HepG2 (cell line): ENCODE measurements around the gene SLC9A9. TPM values are rescaled to one million over a fixed set of nuclear protein-coding genes. Genes with fewer than 3 reads are reported as not detected.

ENCODE experiments used
- ATAC-seq: fragments of 200-7000 bp; cut with Tn5 transposase; 3 replicates; pipeline ENCODE4 v1.9.1; 2020; ENCODE audit warnings: mild to moderate bottlenecking, moderate library complexity
- BruUV-seq: library from RNA; stranded (reverse); fragments of 400-500 nt; replicated peaks from 2 replicates; lab custom pipeline; 2021; lab: Mats Ljungman, UMichigan
- CTCF ChIA-PET: fragments of 300-600 bp; formaldehyde crosslinking; extraction: SDS; loops from one replicate; lab custom pipeline; 2021; ENCODE audit warnings: low total read pairs, inconsistent platforms, low intra/inter-chr PET ratio; lab: Yijun Ruan, JAX
- POLR2A ChIA-PET: fragments of 350-600 bp; sonication (Branson Sonifier 250); formaldehyde crosslinking; loops from one replicate; lab custom pipeline; 2020; ENCODE audit warnings: antibody characterized with exemption, inconsistent platforms; lab: Yijun Ruan, JAX
- DNase-seq: peaks from one replicate; pipeline ENCODE4 v3.0.0-alpha.2; 2015; ENCODE audit warnings: low spot score
- FAIRE-seq: peaks from 3 replicates; lab custom pipeline; 2011; peaks lifted over from hg19 to GRCh38; lab: Jason Lieb, UNC
- H2AFZ ChIP-seq: one replicate; pipeline ENCODE4 v1.6.1; 2011; ENCODE audit warnings: low read length, inconsistent platforms
- H3K27ac ChIP-seq: fragments of 300-600 bp; 3 replicates; pipeline ENCODE4 v1.8.0; 2011; ENCODE audit warnings: mixed run types, mild to moderate bottlenecking, mixed read lengths, low read length, inconsistent platforms; ENCODE audit not compliant: insufficient read depth; ENCODE audit errors: extremely low read length
- H3K27me3 ChIP-seq, 2 experiments: fragments of 200-600 bp in 1 of 2; 2 replicates in 1 of 2; 3 replicates in 1 of 2; pipeline versions ENCODE4 v1.6.0 to v1.8.0; 2011; ENCODE audit warnings: low read length in 2 of 2, mild to moderate bottlenecking in 2 of 2, moderate library complexity in 2 of 2, inconsistent platforms in 1 of 2; ENCODE audit not compliant: insufficient read depth in 2 of 2, control insufficient read depth in 1 of 2
- H3K36me3 ChIP-seq, 2 experiments: fragments of 200-600 bp in 1 of 2; replicated peaks in 1 of 2; 2 replicates in 1 of 2; 3 replicates in 1 of 2; pipeline versions ENCODE4 v1.5.1 to v1.8.0; 2011; ENCODE audit warnings: low read length in 2 of 2, inconsistent platforms in 1 of 2; ENCODE audit not compliant: insufficient read depth in 2 of 2, control insufficient read depth in 1 of 2
- H3K4me1 ChIP-seq: 2 replicates; pipeline ENCODE4 v1.5.1; 2012; ENCODE audit warnings: low read length, inconsistent platforms; ENCODE audit not compliant: insufficient read depth
- H3K4me2 ChIP-seq: 2 replicates; pipeline ENCODE4 v1.6.0; 2011; ENCODE audit warnings: low read depth, low read length, inconsistent platforms
- H3K4me3 ChIP-seq, 3 experiments: fragments of 200-600 bp in 1 of 3; sonication (generic), shearing (Covaris generic) in 1 of 3; replicated peaks in 1 of 3; 2 replicates each; pipeline ENCODE4 v1.5.1; 2011 to 2016; ENCODE audit warnings: low read length in 3 of 3, inconsistent platforms in 2 of 3, low read depth in 2 of 3, mild to moderate bottlenecking in 2 of 3, control low read depth in 1 of 3, mixed read lengths in 1 of 3; ENCODE audit not compliant: insufficient read depth in 1 of 3
- H3K79me2 ChIP-seq: one replicate; pipeline ENCODE4 v1.6.1; 2011; ENCODE audit warnings: low read length, inconsistent platforms; ENCODE audit not compliant: insufficient read depth
- H3K9ac ChIP-seq: 2 replicates; pipeline ENCODE4 v1.6.0; 2011; ENCODE audit warnings: mild to moderate bottlenecking, low read depth, low read length, inconsistent platforms; ENCODE audit not compliant: insufficient read depth
- H3K9me3 ChIP-seq: 2 replicates; pipeline ENCODE4 v1.5.1; 2012; ENCODE audit warnings: mild to moderate bottlenecking, low read length
- H4K20me1 ChIP-seq: 2 replicates; pipeline ENCODE4 v1.6.0; 2011; ENCODE audit warnings: inconsistent platforms, mild to moderate bottlenecking, low read length, moderate library complexity; ENCODE audit not compliant: insufficient read depth
- MAF1 ChIP-seq: sonication (generic); formaldehyde crosslinking; IDR thresholded peaks from 2 replicates; pipeline ENCODE4 v1.5.0; 2020; ENCODE audit warnings: missing genetic modification reagents, borderline replicate concordance
- MAFF ChIP-seq: IDR thresholded peaks from 2 replicates; pipeline ENCODE4 v1.6.1; 2011; ENCODE audit warnings: low read depth, low read length, improper control_type of control experiment
- MAFK ChIP-seq, 2 experiments: IDR thresholded peaks in 1 of 2; conservative IDR thresholded peaks in 1 of 2; 2 replicates each; pipeline ENCODE4 v1.6.1; 2011; ENCODE audit warnings: improper control_type of control experiment in 2 of 2, low read length in 2 of 2
- STAG1 ChIP-seq: sonication (generic); formaldehyde crosslinking; IDR thresholded peaks from 2 replicates; pipeline ENCODE4 v1.4.0; 2020; ENCODE audit warnings: missing genetic modification reagents
- ZFP36 ChIP-seq: fragments of 150-350 bp; IDR thresholded peaks from 2 replicates; pipeline ENCODE4 v1.6.1; 2018; ENCODE audit warnings: borderline replicate concordance, low read length, low read depth; ENCODE audit not compliant: partially characterized antibody
- WGBS: methylation state at CpG from one replicate; pipeline ENCODE4 v1.1.6; 2017; ENCODE audit warnings: low lambda C conversion rate; 5-methylcytosine and 5-hydroxymethylcytosine counted together
- in situ Hi-C: cut with HindIII; loops from 2 replicates; pipeline ENCODE4 v1.10.0; 2017; ENCODE audit warnings: low pct_unique_long_range_greater_than_20kb; ENCODE audit not compliant: extremely low pct_ligation_motif_present
- intact Hi-C: fragments of 100-400 bp; cut with micrococcal nuclease; formaldehyde crosslinking; loops from one replicate; pipeline ENCODE4 v1.10.0; 2022; ENCODE audit not compliant: unreplicated experiment
- polyA plus RNA-seq, 8 experiments: library from polyadenylated mRNA; depleted of rRNA in 3 of 8; stranded (reverse) in 7 of 8; unstranded in 1 of 8; fragments of >200 nt; fragmentation: Illumina TruSeq in 4 of 8; extraction: Trizol in 4 of 8; gene quantifications; 2 replicates each; pipeline versions ENCODE4 v1.2.1 to v1.2.3, GENCODE V29; 2011 to 2016; ENCODE audit warnings: low read depth in 4 of 8, missing spikeins in 1 of 8, mixed read lengths in 1 of 8; ENCODE audit not compliant: insufficient read depth in 1 of 8
- total RNA-seq, 5 experiments: library from RNA; depleted of rRNA; stranded (reverse); fragments of >200 nt; fragmentation: Illumina TruSeq; extraction: Trizol; gene quantifications; 2 replicates each; pipeline ENCODE4 v1.2.3, GENCODE V29; 2016; ENCODE audit warnings: low read depth in 1 of 5

Gene SLC9A9
- total and polyA plus RNA-seq, 2 of the 13 experiments (the other 11 are each of a cell fraction or from before 2014, with no cell fraction given), result not detected

- CTCF ChIA-PET, result no interaction called here
- Histone ChIP-seq H3K4me3 (no peak overlapping the region), H3K79me2 (no peaks in the 10 kb centered on the region), H3K9ac (no peak overlapping the region), H3K27me3 (no peaks in the 10 kb centered on the region; a peak in 1 of 5 replicates), H3K9me3 (no peaks in the 10 kb centered on the region), H2AFZ (no peak overlapping the region), H3K36me3 (no peaks in the 10 kb centered on the region), H3K27ac (no peak overlapping the region), H3K4me2 (no peak overlapping the region), H4K20me1 (no peaks in the 10 kb centered on the region), H3K4me1 (no peaks in the 10 kb centered on the region)
- 13% methylated on average over 3 of the region's 3 CpGs for WGBS
- intact Hi-C loops, result no loop called here
- POLR2A ChIA-PET, result no interaction called here
- BruUV-seq, result no TSS peak
- FAIRE-seq (no peak), ATAC-seq (no peak), DNase-seq (no peak)
- in situ Hi-C loops, result no loop called here
- no peak for TF ChIP-seq MAF1 (CRISPR knock-in tag)
- peak; percentile 83 for TF ChIP-seq MAFF
- peak; percentile 66 to 90 for TF ChIP-seq MAFK (conservative IDR thresholded peaks at IDR 0.05 in 1 of 2, IDR thresholded peaks at IDR 0.05 in 1 of 2; ENCODE audit: low read length in 2 of 2)
Measured at GRCh38 chr3:143809121-143809621, 39.1 kb downstream of the SLC9A9 start.

DNA sequence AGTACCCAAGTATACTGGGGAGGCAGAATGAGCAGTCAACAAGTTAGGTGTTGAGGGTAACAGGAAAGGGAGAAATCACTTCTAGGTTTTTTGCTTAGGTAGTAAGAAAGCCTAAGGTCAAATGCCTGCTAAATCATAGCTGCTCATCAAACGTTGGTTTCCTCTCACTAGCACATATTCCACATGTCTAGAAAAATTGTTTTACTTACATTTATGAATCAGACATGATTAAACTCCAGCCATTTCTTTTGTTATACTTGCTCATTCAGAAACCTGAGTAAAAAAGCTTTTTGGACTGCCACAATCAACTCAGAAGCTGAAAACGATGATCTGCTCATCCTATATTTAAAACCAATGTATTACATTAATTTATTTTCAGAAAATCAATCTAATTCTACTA, 40.2 kb downstream of the SLC9A9 start:
- DNase-seq (no peak), FAIRE-seq (no peak), ATAC-seq (no peak)
- no peaks in the 10 kb centered on the region for H4K20me1 ChIP-seq
- in situ Hi-C loops (no loop called here), intact Hi-C loops (no loop called here)
- no peak overlapping the region for H2AFZ ChIP-seq
- no peaks in the 10 kb centered on the region for H3K36me3 ChIP-seq
- no TSS peak for BruUV-seq
- no peak overlapping the region for H3K27ac ChIP-seq
- H3K27me3 ChIP-seq, result no peaks in the 10 kb centered on the region; a peak in 1 of 5 replicates
- no peaks in the 10 kb centered on the region for H3K79me2 ChIP-seq
- H3K9me3 ChIP-seq, result no peaks in the 10 kb centered on the region
- ChIA-PET POLR2A (no interaction called here), CTCF (no interaction called here)
- TF ChIP-seq STAG1 (CRISPR knock-in tag) (no peak), ZFP36 (no peak)
- no peaks in the 10 kb centered on the region for H3K4me1 ChIP-seq
- H3K4me3 ChIP-seq, result no peak overlapping the region
- H3K4me2 ChIP-seq, result no peak overlapping the region
- H3K9ac ChIP-seq, result no peak overlapping the region
- WGBS, result 3% methylated on average over 2 of the region's 2 CpGs
